ENCODE results near the gene SLC2A4.

The SLC2A4 gene

GRCh38 chr17:7249830-7250229 is 31.7 kb upstream of the SLC2A4 start:
- Histone ChIP-seq H3K36me3 (ENCODE audit: insufficient read depth, low read length) (peaks cover 29% of the 10 kb centered on the region), H3K4me1 (ENCODE audit: insufficient read depth, low read length) (peaks cover 31% of the 10 kb centered on the region), H3K9me3 (ENCODE audit: low read length) (no peaks in the 10 kb centered on the region), H3K9ac (ENCODE audit: low read length) (peak overlapping the region; percentile 74), H3K27ac (ENCODE audit: low read depth, low read length) (peak overlapping the region; percentile 86), H3K4me3 (ENCODE audit: low read depth in 1 of 2, low read length in 2 of 2) (peak overlapping the region; percentile 79 to 83), H3K27me3 (ENCODE audit: control insufficient read depth in 1 of 2, insufficient read depth in 2 of 2, low read length in 2 of 2) (no peaks in the 10 kb centered on the region)

- Histone ChIP-seq H3K36me3 (ENCODE audit: insufficient read depth, low read length) (peaks cover 27% of the 10 kb centered on the region), H3K27ac (ENCODE audit: low read depth, low read length) (peak overlapping the region; percentile 86), H3K9me3 (ENCODE audit: low read length) (no peaks in the 10 kb centered on the region), H3K4me3 (ENCODE audit: low read depth in 1 of 2, low read length in 2 of 2) (peak overlapping the region; percentile 79 to 83), H3K9ac (ENCODE audit: low read length) (peak overlapping the region; percentile 74), H3K4me1 (ENCODE audit: insufficient read depth, low read length) (peaks cover 31% of the 10 kb centered on the region), H3K27me3 (ENCODE audit: control insufficient read depth in 1 of 2, insufficient read depth in 2 of 2, low read length in 2 of 2) (no peaks in the 10 kb centered on the region)
Observed at GRCh38 chr17:7250695-7251627, 30.6 kb upstream of the SLC2A4 start.

GRCh38 chr17:7251661-7252175 is 29.8 kb upstream of the SLC2A4 start, which contains the start of gene CTDNEP1:
CTDNEP1 (minus strand) TSS chr17:7251734; CDS start chr17:7251296, 438 bp downstream.
- no peaks in the 10 kb centered on the region for H3K9me3 ChIP-seq (ENCODE audit: low read length)
- H3K4me3 ChIP-seq (ENCODE audit: low read depth in 1 of 2, low read length in 2 of 2): peak within 1 kb of the TSS; percentile 79 to 83
- H3K27me3 ChIP-seq (ENCODE audit: control insufficient read depth in 1 of 2, insufficient read depth in 2 of 2, low read length in 2 of 2): no peaks in the 10 kb centered on the region
- H3K27ac ChIP-seq (ENCODE audit: low read depth, low read length): peak within 1 kb of the TSS; percentile 92
- H3K4me1 ChIP-seq (ENCODE audit: insufficient read depth, low read length): peaks cover 31% of the 10 kb centered on the region
- H3K36me3 ChIP-seq (ENCODE audit: insufficient read depth, low read length): peaks cover 26% of the 10 kb centered on the region
- peak within 1 kb of the TSS; percentile 91 for H3K9ac ChIP-seq (ENCODE audit: low read length)

GRCh38 chr17:7252176-7253043 is 29.1 kb upstream of the SLC2A4 start, which contains the start of gene ELP5:
ELP5 (plus strand) TSS chr17:7252215; CDS start chr17:7252551, 336 bp downstream.
- Histone ChIP-seq H3K4me3 (ENCODE audit: low read depth in 1 of 2, low read length in 2 of 2) (peak within 1 kb of the TSS; percentile 79 to 83), H3K9ac (ENCODE audit: low read length) (peak within 1 kb of the TSS; percentile 91), H3K27ac (ENCODE audit: low read depth, low read length) (peak within 1 kb of the TSS; percentile 92), H3K36me3 (ENCODE audit: insufficient read depth, low read length) (peaks cover 24% of the 10 kb centered on the region), H3K4me1 (ENCODE audit: insufficient read depth, low read length) (peaks cover 31% of the 10 kb centered on the region), H3K9me3 (ENCODE audit: low read length) (no peaks in the 10 kb centered on the region), H3K27me3 (ENCODE audit: control insufficient read depth in 1 of 2, insufficient read depth in 2 of 2, low read length in 2 of 2) (no peaks in the 10 kb centered on the region)

GRCh38 chr17:7253082-7253481 is 28.4 kb upstream of the SLC2A4 start:
- Histone ChIP-seq H3K4me3 (ENCODE audit: low read depth in 1 of 2, low read length in 2 of 2) (peak overlapping the region; percentile 73 to 79), H3K9ac (ENCODE audit: low read length) (peak overlapping the region; percentile 91), H3K36me3 (ENCODE audit: insufficient read depth, low read length) (peaks cover 24% of the 10 kb centered on the region)

GRCh38 chr17:7254511-7254910 is 27.0 kb upstream of the SLC2A4 start:
- peaks cover 22% of the 10 kb centered on the region for H3K4me1 ChIP-seq (ENCODE audit: insufficient read depth, low read length)
- H3K4me3 ChIP-seq (ENCODE audit: low read depth in 1 of 2, low read length in 2 of 2): no peak overlapping the region
- H3K9ac ChIP-seq (ENCODE audit: low read length): no peak overlapping the region
- peaks cover 35% of the 10 kb centered on the region for H3K36me3 ChIP-seq (ENCODE audit: insufficient read depth, low read length)
- H3K27ac ChIP-seq (ENCODE audit: low read depth, low read length): no peak overlapping the region
- no peaks in the 10 kb centered on the region for H3K27me3 ChIP-seq (ENCODE audit: control insufficient read depth in 1 of 2, insufficient read depth in 2 of 2, low read length in 2 of 2)
- no peaks in the 10 kb centered on the region for H3K9me3 ChIP-seq (ENCODE audit: low read length)

More at GRCh38 chr17:7253082-7253481, 28.4 kb upstream of the SLC2A4 start:
- Histone ChIP-seq H3K27me3 (ENCODE audit: control insufficient read depth in 1 of 2, insufficient read depth in 2 of 2, low read length in 2 of 2) (no peaks in the 10 kb centered on the region), H3K9me3 (ENCODE audit: low read length) (no peaks in the 10 kb centered on the region), H3K27ac (ENCODE audit: low read depth, low read length) (peak overlapping the region; percentile 92), H3K4me1 (ENCODE audit: insufficient read depth, low read length) (peaks cover 31% of the 10 kb centered on the region)

GRCh38 chr17:7256766-7257456 is 24.6 kb upstream of the SLC2A4 start:
- Histone ChIP-seq H3K27ac (ENCODE audit: low read depth, low read length) (no peak overlapping the region), H3K36me3 (ENCODE audit: insufficient read depth, low read length) (peaks cover 35% of the 10 kb centered on the region), H3K9ac (ENCODE audit: low read length) (no peak overlapping the region), H3K4me1 (ENCODE audit: insufficient read depth, low read length) (peaks cover 9% of the 10 kb centered on the region), H3K9me3 (ENCODE audit: low read length) (no peaks in the 10 kb centered on the region), H3K4me3 (ENCODE audit: low read depth in 1 of 2, low read length in 2 of 2) (no peak overlapping the region), H3K27me3 (ENCODE audit: control insufficient read depth in 1 of 2, insufficient read depth in 2 of 2, low read length in 2 of 2) (peaks cover 9 to 17% of the 10 kb centered on the region in 2 donors)

GRCh38 chr17:7258731-7259554 is 22.6 kb upstream of the SLC2A4 start:
- Histone ChIP-seq H3K27ac (ENCODE audit: low read depth, low read length) (no peak overlapping the region), H3K9ac (ENCODE audit: low read length) (no peak overlapping the region), H3K9me3 (ENCODE audit: low read length) (no peaks in the 10 kb centered on the region), H3K27me3 (ENCODE audit: control insufficient read depth in 1 of 2, insufficient read depth in 2 of 2, low read length in 2 of 2) (peaks cover 26 to 36% of the 10 kb centered on the region in 2 donors), H3K4me3 (ENCODE audit: low read depth in 1 of 2, low read length in 2 of 2) (no peak overlapping the region), H3K36me3 (ENCODE audit: insufficient read depth, low read length) (peaks cover 34% of the 10 kb centered on the region), H3K4me1 (ENCODE audit: insufficient read depth, low read length) (no peaks in the 10 kb centered on the region)

GRCh38 chr17:7259555-7259889 is 22.0 kb upstream of the SLC2A4 start:
- no peaks in the 10 kb centered on the region for H3K9me3 ChIP-seq (ENCODE audit: low read length)
- H3K36me3 ChIP-seq (ENCODE audit: insufficient read depth, low read length): peaks cover 28% of the 10 kb centered on the region
- peaks cover 31 to 39% of the 10 kb centered on the region in 2 donors for H3K27me3 ChIP-seq (ENCODE audit: control insufficient read depth in 1 of 2, insufficient read depth in 2 of 2, low read length in 2 of 2)
- H3K4me3 ChIP-seq (ENCODE audit: low read depth in 1 of 2, low read length in 2 of 2): no peak overlapping the region
- no peak overlapping the region for H3K9ac ChIP-seq (ENCODE audit: low read length)
- H3K4me1 ChIP-seq (ENCODE audit: insufficient read depth, low read length): no peaks in the 10 kb centered on the region
- H3K27ac ChIP-seq (ENCODE audit: low read depth, low read length): no peak overlapping the region

- Histone ChIP-seq H3K36me3 (ENCODE audit: insufficient read depth, low read length) (peaks cover 22% of the 10 kb centered on the region), H3K9ac (ENCODE audit: low read length) (no peak overlapping the region), H3K9me3 (ENCODE audit: low read length) (no peaks in the 10 kb centered on the region), H3K4me1 (ENCODE audit: insufficient read depth, low read length) (no peaks in the 10 kb centered on the region), H3K27me3 (ENCODE audit: control insufficient read depth in 1 of 2, insufficient read depth in 2 of 2, low read length in 2 of 2) (peaks cover 33 to 41% of the 10 kb centered on the region in 2 donors), H3K27ac (ENCODE audit: low read depth, low read length) (no peak overlapping the region), H3K4me3 (ENCODE audit: low read depth in 1 of 2, low read length in 2 of 2) (no peak overlapping the region)
Observed at GRCh38 chr17:7260151-7260550, 21.4 kb upstream of the SLC2A4 start.

All from muscle layer of colon (tissue), 2 donors.